AG04450 (cell line): ENCODE data around the gene RSBN1. TPM values are rescaled to one million over a fixed set of nuclear protein-coding genes. Genes with fewer than 3 reads are reported as not detected.

Experiments used
- CTCF ChIA-PET: fragments of 300-600, 350-600 bp; formaldehyde crosslinking; extraction: SDS; loops from one replicate; lab custom pipeline; 2022; ENCODE audit warnings: antibody characterized with exemption, inconsistent platforms; lab: Charles Lee
- POLR2A ChIA-PET: fragments of 350-600 bp; formaldehyde crosslinking; extraction: SDS; loops from one replicate; lab custom pipeline; 2021; ENCODE audit warnings: antibody characterized with exemption, inconsistent platforms; lab: Yijun Ruan, JAX
- DNase-seq: peaks from one replicate; pipeline ENCODE4 v3.0.0-alpha.2; 2011; ENCODE audit warnings: low read depth, low spot score
- H3K27ac ChIP-seq: one replicate; pipeline ENCODE4 v1.5.1; 2012; ENCODE audit warnings: low read depth, low read length, control low read depth
- H3K27me3 ChIP-seq: one replicate; pipeline ENCODE4 v1.6.0; 2012; ENCODE audit warnings: low read length; ENCODE audit not compliant: control insufficient read depth, insufficient read depth
- H3K4me3 ChIP-seq: 2 replicates; pipeline ENCODE4 v1.5.1; 2011; ENCODE audit warnings: mild to moderate bottlenecking, low read depth, low read length, control low read depth
- H3K9me3 ChIP-seq: 2 replicates; pipeline ENCODE4 v1.5.1; 2012; ENCODE audit warnings: low read length; ENCODE audit not compliant: control insufficient read depth, insufficient read depth
- polyA plus RNA-seq: library from polyadenylated mRNA; depleted of rRNA; stranded (reverse); fragments of >200 nt; gene quantifications from 2 replicates; pipeline ENCODE4 v1.2.3, GENCODE V29; 2011
- TF ChIP-seq, protein P1 (sequence below): IDR thresholded peaks from 2 replicates; pipeline ENCODE4 v1.5.1; 2011; ENCODE audit warnings: low read depth, low read length, control low read depth, inconsistent platforms

The RSBN1 gene
- polyA plus RNA-seq, 1 experiment, result 12.2 TPM

DNA sequence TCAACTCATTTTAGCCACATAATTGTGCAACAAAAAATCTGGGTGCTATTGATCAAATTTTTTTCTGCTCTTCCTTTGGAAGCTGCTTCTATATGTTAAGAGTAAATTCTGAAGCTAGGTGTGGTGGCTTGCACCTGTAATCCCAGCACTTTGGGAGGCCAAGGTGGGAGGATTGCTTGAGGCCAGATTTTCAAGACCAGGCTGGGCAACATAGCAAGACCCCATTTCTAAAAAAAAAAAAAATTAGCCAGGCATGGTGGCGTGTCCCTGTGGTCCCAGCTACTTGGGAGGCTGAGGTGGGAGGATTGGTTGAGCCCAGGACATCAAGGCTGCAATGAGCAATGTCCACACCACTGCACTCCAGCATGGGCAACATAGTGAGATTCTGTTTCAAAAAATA is 24.3 kb upstream of the RSBN1 start:
- TF ChIP-seq, protein P1, sequence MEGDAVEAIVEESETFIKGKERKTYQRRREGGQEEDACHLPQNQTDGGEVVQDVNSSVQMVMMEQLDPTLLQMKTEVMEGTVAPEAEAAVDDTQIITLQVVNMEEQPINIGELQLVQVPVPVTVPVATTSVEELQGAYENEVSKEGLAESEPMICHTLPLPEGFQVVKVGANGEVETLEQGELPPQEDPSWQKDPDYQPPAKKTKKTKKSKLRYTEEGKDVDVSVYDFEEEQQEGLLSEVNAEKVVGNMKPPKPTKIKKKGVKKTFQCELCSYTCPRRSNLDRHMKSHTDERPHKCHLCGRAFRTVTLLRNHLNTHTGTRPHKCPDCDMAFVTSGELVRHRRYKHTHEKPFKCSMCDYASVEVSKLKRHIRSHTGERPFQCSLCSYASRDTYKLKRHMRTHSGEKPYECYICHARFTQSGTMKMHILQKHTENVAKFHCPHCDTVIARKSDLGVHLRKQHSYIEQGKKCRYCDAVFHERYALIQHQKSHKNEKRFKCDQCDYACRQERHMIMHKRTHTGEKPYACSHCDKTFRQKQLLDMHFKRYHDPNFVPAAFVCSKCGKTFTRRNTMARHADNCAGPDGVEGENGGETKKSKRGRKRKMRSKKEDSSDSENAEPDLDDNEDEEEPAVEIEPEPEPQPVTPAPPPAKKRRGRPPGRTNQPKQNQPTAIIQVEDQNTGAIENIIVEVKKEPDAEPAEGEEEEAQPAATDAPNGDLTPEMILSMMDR, result no peak
- H3K4me3 ChIP-seq, result no peak overlapping the region

GRCh38 chr1:113835686-113836290 is 23.5 kb upstream of the RSBN1 start:
- no peak overlapping the region for H3K4me3 ChIP-seq
- TF ChIP-seq, protein P1, result peak; percentile 52
- peak; percentile 16 for DNase-seq
- CTCF ChIA-PET, result interaction anchor here (0.6 to 5.6 kb wide), 38 partner anchors 8 to 514 kb away, joined by 3 to 40 read pairs (median 4); partner anchors contain the start of genes AP4B1, HIPK1 and RSBN1
- H3K27me3 ChIP-seq, result no peaks in the 10 kb centered on the region
- H3K9me3 ChIP-seq, result no peaks in the 10 kb centered on the region
- POLR2A ChIA-PET, result no interaction called here
- no peak overlapping the region for H3K27ac ChIP-seq

More for the DNA sequence above, 24.3 kb upstream of the RSBN1 start:
- no peak for DNase-seq
- ChIA-PET POLR2A (no interaction called here), CTCF (interaction anchor here (0.6 to 5.6 kb wide), 27 partner anchors 7 to 446 kb away, joined by 3 to 40 read pairs (median 5); partner anchors contain the start of genes AP4B1, HIPK1 and RSBN1)
- no peaks in the 10 kb centered on the region for H3K9me3 ChIP-seq
- no peaks in the 10 kb centered on the region for H3K27me3 ChIP-seq
- no peak overlapping the region for H3K27ac ChIP-seq

DNA sequence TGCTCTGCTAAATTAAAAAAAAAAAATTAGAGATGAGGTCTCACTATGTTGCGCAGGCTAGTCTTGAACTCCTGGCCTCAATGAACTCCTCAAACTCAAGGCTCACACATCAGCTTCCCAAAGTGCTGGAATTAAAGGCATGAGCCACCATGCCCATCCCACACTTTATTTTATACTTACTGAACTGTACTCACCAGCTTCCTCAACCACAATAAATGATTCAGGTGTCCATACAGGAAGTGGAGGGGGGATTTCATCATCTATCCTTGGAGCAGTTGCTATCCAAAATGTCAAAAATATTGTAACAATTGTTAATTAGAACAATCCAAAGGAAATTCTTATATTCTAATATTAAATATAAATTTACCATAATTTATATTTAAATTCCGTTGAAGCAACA is 22.4 kb upstream of the RSBN1 start:
- TF ChIP-seq, protein P1, result no peak
- DNase-seq, result no peak
- Histone ChIP-seq H3K4me3 (no peak overlapping the region), H3K27ac (no peak overlapping the region), H3K27me3 (no peaks in the 10 kb centered on the region), H3K9me3 (no peaks in the 10 kb centered on the region)
- POLR2A ChIA-PET, result no interaction called here
- CTCF ChIA-PET, result interaction anchor here (0.6 to 5.6 kb wide), 23 partner anchors 9 to 515 kb away, joined by 3 to 40 read pairs (median 6); partner anchors contain the start of genes AP4B1, HIPK1 and RSBN1

DNA sequence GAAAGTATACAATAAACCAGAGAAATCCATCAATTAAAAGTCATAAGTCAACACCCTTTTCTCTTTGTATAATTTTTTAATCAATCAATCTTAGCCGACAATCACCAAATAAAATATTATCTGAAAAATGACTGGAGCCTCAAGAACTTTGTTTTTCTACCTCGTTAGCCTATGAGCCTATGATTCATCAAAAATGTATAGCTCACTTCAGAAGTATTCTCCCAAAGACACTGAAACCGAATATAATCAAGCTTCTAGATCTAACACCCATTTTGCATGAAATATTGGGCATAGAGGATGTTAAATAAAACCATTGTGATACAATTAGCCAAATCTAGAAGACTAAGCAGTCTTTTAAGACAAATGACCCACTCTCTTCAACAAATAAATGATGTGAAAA is 17.8 kb upstream of the RSBN1 start:
- CTCF ChIA-PET, result interaction anchor here (1.0 kb wide), 1 partner anchor 149 kb away, joined by 4 read pairs; the partner anchor contains the start of gene OLFML3
- DNase-seq, result no peak

More for the DNA sequence above, 17.8 kb upstream of the RSBN1 start:
- H3K4me3 ChIP-seq, result no peak overlapping the region
- POLR2A ChIA-PET, result no interaction called here
- H3K27me3 ChIP-seq, result no peaks in the 10 kb centered on the region
- no peaks in the 10 kb centered on the region for H3K9me3 ChIP-seq
- TF ChIP-seq, protein P1, result no peak
- H3K27ac ChIP-seq, result no peak overlapping the region
